Right lobe of liver (tissue), 6 donors: ENCODE data around the gene ARID5B. TPM values are rescaled to one million over a fixed set of nuclear protein-coding genes. Genes with fewer than 3 reads are reported as not detected.

Source experiments
- ATAC-seq, 4 donors: fragments of 200-7000 bp; cut with Tn5 transposase; one replicate each; pipeline ENCODE4 v1.9.1; 2020; ENCODE audit warnings: mild to moderate bottlenecking in 4 of 4, moderate library complexity in 4 of 4
- DNase-seq, 3 donors: peaks; one replicate each; pipeline ENCODE4 v3.0.0-alpha.2; 2020
- H3K27ac ChIP-seq, 3 donors: fragments of 200-600 bp; one replicate each; pipeline ENCODE4 v1.8.0; 2022
- H3K27me3 ChIP-seq, 2 donors: fragments of 200-600 bp; one replicate each; pipeline ENCODE4 v1.8.0; 2022
- H3K36me3 ChIP-seq, 4 donors: fragments of 200-600 bp; sonication (generic) in 1 of 4; one replicate each; pipeline versions ENCODE4 v1.5.1 to v1.8.0; 2017 to 2022; ENCODE audit warnings: control low read depth in 1 of 4
- H3K4me1 ChIP-seq, 4 donors: fragments of 200-600 bp; sonication (generic) in 1 of 4; one replicate each; pipeline versions ENCODE4 v1.5.1 to v1.8.0; 2017 to 2022; ENCODE audit warnings: control low read depth in 1 of 4
- H3K4me3 ChIP-seq, 3 donors: fragments of 200-600 bp; one replicate each; pipeline ENCODE4 v1.8.0; 2022
- H3K9me3 ChIP-seq, 4 donors: fragments of 200-600 bp; sonication (generic) in 1 of 4; one replicate each; pipeline versions ENCODE4 v1.5.1 to v1.8.0; 2017 to 2022; ENCODE audit warnings: control low read depth in 1 of 4
- CTCF ChIP-seq, 4 donors: fragments of 200-600 bp in 3 of 4; fragments of 450-650 bp in 1 of 4; IDR thresholded peaks; one replicate each; pipeline versions ENCODE4 v1.5.1 to v1.8.0; 2016 to 2022; ENCODE audit warnings: antibody characterized with exemption in 4 of 4, mild to moderate bottlenecking in 2 of 4
- POLR2A ChIP-seq: fragments of 450-650 bp; IDR thresholded peaks from one replicate; pipeline ENCODE4 v1.6.1; 2017; ENCODE audit warnings: antibody characterized with exemption, mild to moderate bottlenecking
- WGBS: methylation state at CpG from one replicate; pipeline ENCODE4 v1.1.6; 2018; ENCODE audit warnings: low coverage, low lambda C conversion rate; ENCODE audit not compliant: insufficient coverage; ENCODE audit errors: missing lambda C conversion rate; 5-methylcytosine and 5-hydroxymethylcytosine counted together
- intact Hi-C, 2 donors: fragments of 100-400 bp; cut with DNase I; formaldehyde crosslinking; loops; one replicate each; pipeline versions ENCODE4 v1.11.2 to v1.14.1; 2022
- total RNA-seq, 6 experiments: library from RNA; depleted of rRNA in 2 of 6; stranded (reverse); fragments of >200 nt in 2 of 6; fragmentation: NEBNext Ultra II Directional in 3 of 6; extraction: Animal tissue kit (Norgen Biotek cat#: 25700) in 3 of 6; gene quantifications; one replicate each; pipeline versions ENCODE4 v1.1.0 to v1.2.4, GENCODE V29; 2016 to 2023
- donor health status: DM: no; HTN: yes; CAD: no.
- donor health status: DM: no; HTN: no; CAD: no.
- donor health status: DM: no; HTN: no; CAD: no.
- donor health status: DM: no; HTN: yes; CAD: no.
- donor health status: DM: no; HTN: yes; CAD: no.

Gene ARID5B
- total RNA-seq, 6 experiments from 2014 or later = 2.7 to 10.5 (median 5.3) TPM

GRCh38 chr10:62136931-62137330 lies 235.4 kb downstream of the ARID5B start:
- intact Hi-C loops = no loop called here
- Histone ChIP-seq H3K27ac (no peak overlapping the region), H3K9me3 (no peaks in the 10 kb centered on the region), H3K36me3 (no peaks in the 10 kb centered on the region), H3K4me3 (no peak overlapping the region), H3K4me1 (no peaks in the 10 kb centered on the region), H3K27me3 (no peaks in the 10 kb centered on the region)
- TF ChIP-seq CTCF (IDR thresholded peaks at IDR 0.05) (no peak), POLR2A (no peak)
- DNase-seq (no peak), ATAC-seq (no peak)
- WGBS = 93% methylated on average over 3 of the region's 3 CpGs

Other genes starting within 250 kb of the ARID5B start
- gene CABCOCO1, start 238.8 kb upstream of the ARID5B start, total RNA-seq = not detected